Panc1 (cell line): ENCODE measurements around the gene NPHP4. TPM values are rescaled to one million over a fixed set of nuclear protein-coding genes. Genes with fewer than 3 reads are reported as not detected.

ENCODE experiments used
- ATAC-seq: fragments of 200-7000 bp; cut with Tn5 transposase; 2 replicates; pipeline ENCODE4 v1.9.1; 2020; ENCODE audit warnings: mild to moderate bottlenecking, moderate library complexity
- BruUV-seq: library from RNA; stranded (reverse); fragments of 400-500 nt; replicated peaks from 2 replicates; lab custom pipeline; 2021; lab: Mats Ljungman, UMichigan
- CTCF ChIA-PET: fragments of 300-600 bp; sonication (Branson Sonifier 250); formaldehyde crosslinking; loops from one replicate; lab custom pipeline; 2022; ENCODE audit warnings: antibody characterized with exemption; lab: Charles Lee
- POLR2A ChIA-PET: fragments of 300-600 bp; sonication (Branson Sonifier 250); formaldehyde crosslinking; loops from one replicate; lab custom pipeline; 2022; ENCODE audit warnings: antibody characterized with exemption; lab: Charles Lee
- DNase-seq: peaks from one replicate; pipeline ENCODE4 v3.0.0-alpha.2; 2010; ENCODE audit warnings: low read depth, low spot score
- H3K27ac ChIP-seq: 2 replicates; pipeline ENCODE4 v1.5.1; 2011; ENCODE audit warnings: mild to moderate bottlenecking, low read length, inconsistent platforms
- H3K27me3 ChIP-seq: fragments of 200-500 bp; sonication (Bioruptor generic); 2 replicates; pipeline ENCODE4 v1.6.0; 2014; ENCODE audit warnings: low read length, inconsistent platforms; ENCODE audit not compliant: control insufficient read depth, insufficient read depth
- H3K36me3 ChIP-seq: fragments of 200-500 bp; sonication (Bioruptor generic); 2 replicates; pipeline ENCODE4 v1.5.1; 2014; ENCODE audit warnings: inconsistent platforms, mild to moderate bottlenecking, low read length, moderate library complexity; ENCODE audit not compliant: control insufficient read depth, insufficient read depth
- H3K4me1 ChIP-seq: 2 replicates; pipeline ENCODE4 v1.5.1; 2011; ENCODE audit warnings: inconsistent platforms, mild to moderate bottlenecking, low read length, moderate library complexity; ENCODE audit not compliant: control insufficient read depth, insufficient read depth
- H3K4me3 ChIP-seq, 2 experiments: 2 replicates each; pipeline ENCODE4 v1.5.1; 2011 to 2012; ENCODE audit warnings: low read depth in 2 of 2, low read length in 2 of 2, mild to moderate bottlenecking in 2 of 2, inconsistent platforms in 1 of 2, moderate library complexity in 1 of 2
- H3K9me3 ChIP-seq: fragments of 200-500 bp; sonication (Bioruptor generic); 2 replicates; pipeline ENCODE4 v1.5.1; 2014; ENCODE audit warnings: low read depth, mild to moderate bottlenecking, inconsistent platforms, low read length, moderate library complexity; ENCODE audit not compliant: control insufficient read depth, insufficient read depth
- POLR2AphosphoS5 ChIP-seq: IDR thresholded peaks from 2 replicates; pipeline ENCODE4 v1.6.1; 2012; ENCODE audit warnings: mild to moderate bottlenecking, low read depth, low read length, moderate library complexity
- SIN3A ChIP-seq: IDR thresholded peaks from 2 replicates; pipeline ENCODE4 v1.6.1; 2012; ENCODE audit warnings: low read depth, mild to moderate bottlenecking, low read length, moderate library complexity, borderline replicate concordance; ENCODE audit not compliant: insufficient read depth
- TCF7L2 ChIP-seq: IDR thresholded peaks from 2 replicates; pipeline ENCODE4 v1.6.1; 2011; ENCODE audit warnings: mild to moderate bottlenecking, low read depth, low read length, inconsistent platforms
- in situ Hi-C: cut with HindIII; loops from 2 replicates; pipeline ENCODE4 v1.10.0; 2016; ENCODE audit warnings: low sequenced_read_pairs, low pct_unique_long_range_greater_than_20kb
- intact Hi-C: fragments of 100-400 bp; cut with micrococcal nuclease; formaldehyde crosslinking; loops from one replicate; pipeline ENCODE4 v1.10.0; 2022; ENCODE audit not compliant: unreplicated experiment
- total RNA-seq: library from RNA; stranded (reverse); gene quantifications from one replicate; pipeline ENCODE4 v1.2.1, GENCODE V29; 2021; ENCODE audit not compliant: unreplicated experiment
- TF ChIP-seq, protein P1 (sequence below), 2 experiments: IDR thresholded peaks; 2 replicates each; pipeline ENCODE4 v1.6.1; 2011 to 2012; ENCODE audit warnings: low read depth in 2 of 2, control low read depth in 1 of 2, low read length in 1 of 2, mild to moderate bottlenecking in 1 of 2, moderate library complexity in 1 of 2; ENCODE audit not compliant: insufficient read depth in 1 of 2
- TF ChIP-seq, protein P2 (sequence below): fragments of 450-650 bp; IDR thresholded peaks from 2 replicates; pipeline ENCODE4 v1.5.1; 2017; ENCODE audit warnings: mild to moderate bottlenecking

NPHP4 gene
- total RNA-seq, 1 experiment from 2014 or later = 20.1 TPM

DNA sequence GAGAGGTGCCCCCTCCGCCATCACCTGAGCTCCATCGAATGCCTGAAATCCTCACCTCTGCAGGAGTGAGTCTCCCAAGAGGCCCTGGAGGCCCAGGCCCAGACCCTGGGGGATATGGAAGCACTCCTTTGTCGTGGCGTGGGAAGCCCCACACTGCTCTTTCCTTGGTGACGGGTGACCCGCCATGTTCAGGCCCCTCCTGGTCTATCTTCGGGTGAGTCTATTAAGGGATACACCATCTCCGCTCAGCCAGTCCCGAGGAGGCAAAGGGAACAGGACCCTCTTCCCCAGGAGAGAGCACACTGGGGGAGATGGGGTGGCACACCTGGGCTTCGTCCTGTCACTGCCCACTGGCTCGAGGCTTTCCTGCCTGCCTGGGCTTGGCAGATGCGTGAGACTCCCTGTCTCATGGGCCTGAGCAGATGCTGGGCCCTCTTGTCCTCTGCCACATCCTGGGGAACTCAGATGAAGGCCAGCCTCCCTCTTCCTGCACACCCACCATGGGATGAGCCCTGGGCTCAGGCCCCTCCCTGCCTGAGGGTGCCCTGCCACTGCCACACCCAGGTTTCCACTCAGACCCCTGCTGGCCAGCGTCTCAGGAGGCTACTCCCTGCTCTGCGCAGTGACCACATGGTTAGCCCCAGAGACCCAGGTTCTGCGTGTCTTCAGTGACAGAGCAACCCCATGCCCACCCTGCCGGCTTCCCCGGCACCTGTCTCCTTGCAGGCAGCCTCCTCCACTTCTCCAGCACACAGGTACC is 3.8 kb upstream of the NPHP4 start:
- no TSS peak for BruUV-seq
- Histone ChIP-seq H3K9me3 (no peaks in the 10 kb centered on the region), H3K4me1 (peaks cover 11% of the 10 kb centered on the region), H3K27me3 (no peaks in the 10 kb centered on the region), H3K4me3 (no peak overlapping the region), H3K36me3 (no peaks in the 10 kb centered on the region), H3K27ac (no peak overlapping the region)
- no peak for ATAC-seq
- in situ Hi-C loops = no loop called here
- DNase-seq = no peak
- TF ChIP-seq SIN3A = no peak
- TF ChIP-seq POLR2AphosphoS5 = no peak
- TF ChIP-seq TCF7L2 = no peak
- TF ChIP-seq, protein P1, sequence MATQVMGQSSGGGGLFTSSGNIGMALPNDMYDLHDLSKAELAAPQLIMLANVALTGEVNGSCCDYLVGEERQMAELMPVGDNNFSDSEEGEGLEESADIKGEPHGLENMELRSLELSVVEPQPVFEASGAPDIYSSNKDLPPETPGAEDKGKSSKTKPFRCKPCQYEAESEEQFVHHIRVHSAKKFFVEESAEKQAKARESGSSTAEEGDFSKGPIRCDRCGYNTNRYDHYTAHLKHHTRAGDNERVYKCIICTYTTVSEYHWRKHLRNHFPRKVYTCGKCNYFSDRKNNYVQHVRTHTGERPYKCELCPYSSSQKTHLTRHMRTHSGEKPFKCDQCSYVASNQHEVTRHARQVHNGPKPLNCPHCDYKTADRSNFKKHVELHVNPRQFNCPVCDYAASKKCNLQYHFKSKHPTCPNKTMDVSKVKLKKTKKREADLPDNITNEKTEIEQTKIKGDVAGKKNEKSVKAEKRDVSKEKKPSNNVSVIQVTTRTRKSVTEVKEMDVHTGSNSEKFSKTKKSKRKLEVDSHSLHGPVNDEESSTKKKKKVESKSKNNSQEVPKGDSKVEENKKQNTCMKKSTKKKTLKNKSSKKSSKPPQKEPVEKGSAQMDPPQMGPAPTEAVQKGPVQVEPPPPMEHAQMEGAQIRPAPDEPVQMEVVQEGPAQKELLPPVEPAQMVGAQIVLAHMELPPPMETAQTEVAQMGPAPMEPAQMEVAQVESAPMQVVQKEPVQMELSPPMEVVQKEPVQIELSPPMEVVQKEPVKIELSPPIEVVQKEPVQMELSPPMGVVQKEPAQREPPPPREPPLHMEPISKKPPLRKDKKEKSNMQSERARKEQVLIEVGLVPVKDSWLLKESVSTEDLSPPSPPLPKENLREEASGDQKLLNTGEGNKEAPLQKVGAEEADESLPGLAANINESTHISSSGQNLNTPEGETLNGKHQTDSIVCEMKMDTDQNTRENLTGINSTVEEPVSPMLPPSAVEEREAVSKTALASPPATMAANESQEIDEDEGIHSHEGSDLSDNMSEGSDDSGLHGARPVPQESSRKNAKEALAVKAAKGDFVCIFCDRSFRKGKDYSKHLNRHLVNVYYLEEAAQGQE (IDR thresholded peaks at IDR 0.05; ENCODE audit: insufficient read depth in 1 of 2, low read depth in 2 of 2, low read length in 1 of 2) = no peak
- TF ChIP-seq, protein P2, sequence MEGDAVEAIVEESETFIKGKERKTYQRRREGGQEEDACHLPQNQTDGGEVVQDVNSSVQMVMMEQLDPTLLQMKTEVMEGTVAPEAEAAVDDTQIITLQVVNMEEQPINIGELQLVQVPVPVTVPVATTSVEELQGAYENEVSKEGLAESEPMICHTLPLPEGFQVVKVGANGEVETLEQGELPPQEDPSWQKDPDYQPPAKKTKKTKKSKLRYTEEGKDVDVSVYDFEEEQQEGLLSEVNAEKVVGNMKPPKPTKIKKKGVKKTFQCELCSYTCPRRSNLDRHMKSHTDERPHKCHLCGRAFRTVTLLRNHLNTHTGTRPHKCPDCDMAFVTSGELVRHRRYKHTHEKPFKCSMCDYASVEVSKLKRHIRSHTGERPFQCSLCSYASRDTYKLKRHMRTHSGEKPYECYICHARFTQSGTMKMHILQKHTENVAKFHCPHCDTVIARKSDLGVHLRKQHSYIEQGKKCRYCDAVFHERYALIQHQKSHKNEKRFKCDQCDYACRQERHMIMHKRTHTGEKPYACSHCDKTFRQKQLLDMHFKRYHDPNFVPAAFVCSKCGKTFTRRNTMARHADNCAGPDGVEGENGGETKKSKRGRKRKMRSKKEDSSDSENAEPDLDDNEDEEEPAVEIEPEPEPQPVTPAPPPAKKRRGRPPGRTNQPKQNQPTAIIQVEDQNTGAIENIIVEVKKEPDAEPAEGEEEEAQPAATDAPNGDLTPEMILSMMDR = no peak
- intact Hi-C loops = no loop called here
- POLR2A ChIA-PET = no interaction called here
- CTCF ChIA-PET = no interaction called here

DNA sequence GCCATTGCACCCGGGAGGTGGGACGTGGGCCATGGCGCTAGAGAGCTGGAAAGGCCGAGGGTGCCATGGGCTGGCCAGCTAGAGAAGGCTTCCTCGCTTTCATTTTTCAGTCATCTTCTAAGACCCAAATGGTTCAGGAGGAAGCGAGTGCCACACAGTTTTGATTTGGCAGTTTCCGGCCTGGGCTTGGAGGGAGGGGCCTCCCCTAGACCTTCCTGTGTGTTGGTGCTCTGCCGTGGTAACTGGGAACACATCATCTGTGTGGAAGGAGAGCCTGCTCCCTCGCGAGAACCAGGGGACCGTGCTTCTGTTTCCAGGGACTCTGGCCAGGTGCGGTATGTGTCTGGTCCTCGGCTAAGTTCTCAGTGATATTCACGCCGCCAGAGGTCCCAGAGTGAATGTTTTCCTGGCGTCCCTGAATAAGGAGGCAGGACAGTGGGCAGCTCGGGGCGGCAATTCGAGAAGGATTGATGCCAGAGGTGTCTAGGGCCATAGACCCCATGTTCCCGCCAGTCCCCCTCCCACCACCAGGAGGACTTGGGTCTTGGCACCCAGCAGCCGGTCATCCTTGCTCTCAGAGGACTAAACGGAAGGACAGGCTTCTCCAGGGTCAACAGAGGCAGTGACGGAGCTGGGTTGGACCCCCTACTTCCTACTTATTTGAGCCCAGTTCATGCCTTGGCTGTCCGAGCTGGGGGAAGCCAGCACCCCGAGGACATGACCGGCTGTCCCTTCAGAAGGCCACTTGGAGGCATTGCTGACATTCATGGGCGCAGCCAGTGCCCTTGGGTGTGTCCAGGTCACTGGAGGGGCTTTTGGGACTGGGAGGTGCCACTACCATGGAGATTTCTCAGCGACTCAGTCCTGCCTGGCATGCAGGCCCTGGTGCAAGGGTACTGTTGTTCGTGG is 2.7 kb upstream of the NPHP4 start:
- intact Hi-C loops (no loop called here), in situ Hi-C loops (no loop called here)
- BruUV-seq = TSS peak; percentile 41
- CTCF ChIA-PET = interaction anchor here (0.6 kb wide), 2 partner anchors 41 to 55 kb away, joined by 3 to 6 read pairs; no protein-coding TSS in a partner anchor
- POLR2A ChIA-PET = no interaction called here
- TF ChIP-seq SIN3A (no peak), TCF7L2 (no peak), POLR2AphosphoS5 (no peak)
- TF ChIP-seq, protein P2 = no peak
- TF ChIP-seq, protein P1 (IDR thresholded peaks at IDR 0.05; ENCODE audit: insufficient read depth in 1 of 2, low read depth in 2 of 2, low read length in 1 of 2) = no peak
- no peaks in the 10 kb centered on the region for H3K27me3 ChIP-seq
- H3K36me3 ChIP-seq = no peaks in the 10 kb centered on the region
- peaks cover 16% of the 10 kb centered on the region for H3K4me1 ChIP-seq
- H3K4me3 ChIP-seq = no peak overlapping the region
- ATAC-seq = no peak
- no peaks in the 10 kb centered on the region for H3K9me3 ChIP-seq
- no peak for DNase-seq
- no peak overlapping the region for H3K27ac ChIP-seq
